NCI-H345 treated with DMSO at 0.1 percent for 48 hours (cell line): ENCODE data around the gene CDK7.
A peak's percentile ranks its signal among the peaks of the same experiment; 100 is the strongest.
"Not testable (repeated sequence)": the region's sequence is repeated elsewhere in the genome, so short reads cannot be mapped to it uniquely, and the experiment has no call there.

Source experiments
- DNase-seq: peaks from one replicate; lab custom pipeline; 2025; ENCODE audit not compliant: unreplicated experiment; lab: John Stamatoyannopoulos, UW

Gene CDK7

DNA sequence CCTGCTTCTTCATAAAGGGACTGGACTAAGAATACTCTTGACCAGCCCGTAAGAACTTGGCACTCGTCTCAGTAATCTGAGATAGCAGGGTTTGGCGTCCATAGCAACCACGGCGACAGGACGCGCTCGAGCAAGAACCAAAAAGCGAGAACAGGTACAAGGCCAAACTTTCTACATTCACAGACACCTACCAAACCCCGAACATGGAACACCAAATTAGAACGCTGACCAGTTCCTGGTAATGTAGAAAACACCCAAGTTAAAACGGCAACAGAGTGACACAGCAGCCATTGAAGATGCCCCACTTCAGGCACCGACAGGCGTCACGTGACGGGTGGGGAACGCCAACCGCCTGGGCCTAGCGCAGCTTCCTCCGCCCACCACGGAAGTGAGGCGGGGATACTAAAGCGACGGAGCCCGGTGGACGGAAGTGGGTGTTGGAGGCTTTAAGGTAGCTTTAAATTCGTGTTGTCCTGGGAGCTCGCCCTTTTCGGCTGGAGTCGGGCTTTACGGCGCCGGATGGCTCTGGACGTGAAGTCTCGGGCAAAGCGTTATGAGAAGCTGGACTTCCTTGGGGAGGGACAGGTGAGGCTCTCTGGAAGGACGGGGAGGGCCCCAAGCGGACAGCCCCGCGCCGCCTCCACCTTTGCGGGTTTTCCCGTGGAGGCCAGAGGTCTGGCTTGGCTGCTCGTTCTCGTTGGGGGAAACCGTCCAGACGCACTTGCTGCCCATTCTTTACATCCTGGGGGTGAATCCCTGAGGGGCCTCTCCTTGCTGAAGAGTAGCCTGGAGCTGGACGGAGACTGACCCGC, at the start of gene CDK7:
CDK7 (plus strand) TSS at position 430 of the 812 bp plus-strand sequence; CDS start at position 520, 90 bp downstream.
- peak; percentile 58 for DNase-seq

DNA sequence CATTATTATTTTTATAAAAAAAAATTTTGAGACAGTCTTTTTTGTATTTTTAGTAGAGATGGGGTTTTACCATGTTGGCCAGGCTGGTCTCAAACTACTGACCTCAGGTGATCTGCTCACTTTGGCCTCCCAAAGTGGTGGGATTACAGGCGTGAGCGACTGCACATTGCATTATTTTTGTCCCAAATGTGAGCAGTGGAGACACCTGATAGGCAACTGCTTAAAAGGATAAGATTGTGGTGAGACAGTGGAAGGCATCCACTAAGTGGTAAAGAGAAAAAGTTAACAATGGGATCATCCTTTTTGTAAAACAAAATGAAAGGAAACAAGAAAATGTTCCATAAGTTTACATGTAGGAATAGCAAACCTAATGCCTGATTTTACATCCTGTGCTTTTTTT, 47.3 kb upstream of the CDK7 start:
- DNase-seq: no peak

DNA sequence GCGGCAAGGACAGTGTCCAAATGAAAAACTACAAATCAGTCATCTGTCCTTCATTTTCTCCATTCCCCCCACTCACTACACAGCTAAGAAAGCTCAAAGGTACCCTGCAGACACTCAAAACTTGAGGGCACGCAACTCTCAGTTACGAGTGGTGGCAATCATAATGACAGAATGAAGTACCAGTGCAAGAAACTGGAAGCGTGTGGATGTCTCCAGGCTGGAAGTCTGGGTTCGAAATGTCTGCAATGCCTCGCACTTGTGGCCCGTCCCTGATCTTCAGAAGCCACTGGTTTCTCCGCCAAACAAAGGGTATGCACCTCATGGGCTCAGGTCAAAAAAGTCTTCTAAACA, 45.9 kb upstream of the CDK7 start:
- no peak for DNase-seq

DNA sequence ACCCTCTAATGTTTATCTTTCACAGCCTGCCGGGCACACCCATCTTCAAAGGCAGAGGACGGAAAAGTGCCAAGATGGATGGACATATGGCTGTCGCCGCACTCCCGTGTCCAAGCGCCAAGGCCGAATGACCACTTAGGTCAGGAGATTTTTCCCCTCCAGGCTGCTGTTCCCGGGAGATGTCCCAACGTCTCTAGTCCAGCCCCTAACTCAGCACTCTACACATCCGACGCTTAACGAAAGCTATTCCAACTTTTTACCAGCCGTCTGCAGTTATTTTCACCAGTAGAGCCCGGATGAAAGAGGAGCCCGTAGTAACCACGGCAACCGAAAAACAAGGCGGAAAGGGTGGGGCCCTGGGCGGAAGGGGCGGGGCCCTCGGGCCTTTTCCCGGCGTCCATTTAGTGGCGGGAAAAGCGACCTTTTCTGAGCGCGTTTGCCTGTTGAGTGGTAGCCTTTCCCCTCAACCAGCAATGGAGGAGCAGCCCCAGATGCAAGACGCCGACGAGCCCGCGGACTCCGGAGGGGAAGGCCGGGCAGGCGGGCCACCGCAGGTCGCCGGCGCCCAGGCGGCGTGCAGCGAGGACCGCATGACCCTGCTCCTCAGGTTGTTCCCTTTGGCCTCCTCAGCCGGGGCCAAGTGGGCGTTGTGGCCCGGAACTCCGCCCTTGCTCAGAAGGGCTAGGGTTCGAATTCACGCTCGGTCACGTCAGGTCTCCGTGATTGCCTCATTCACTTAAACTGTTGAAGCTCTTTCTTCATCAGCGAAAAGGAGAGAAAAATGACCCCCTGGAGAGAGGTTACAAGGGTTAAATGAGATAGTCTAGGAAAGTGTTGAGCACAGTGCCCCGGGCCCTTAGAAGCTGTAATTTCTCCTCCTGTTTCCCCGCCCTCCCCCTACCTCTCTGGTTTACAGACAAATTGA, 45.3 kb upstream of the CDK7 start, which contains the start of gene CENPH:
CENPH (plus strand) TSS at position 422 of the 925 bp plus-strand sequence; CDS start at position 474, 52 bp downstream.
- peak; percentile 72 for DNase-seq

DNA sequence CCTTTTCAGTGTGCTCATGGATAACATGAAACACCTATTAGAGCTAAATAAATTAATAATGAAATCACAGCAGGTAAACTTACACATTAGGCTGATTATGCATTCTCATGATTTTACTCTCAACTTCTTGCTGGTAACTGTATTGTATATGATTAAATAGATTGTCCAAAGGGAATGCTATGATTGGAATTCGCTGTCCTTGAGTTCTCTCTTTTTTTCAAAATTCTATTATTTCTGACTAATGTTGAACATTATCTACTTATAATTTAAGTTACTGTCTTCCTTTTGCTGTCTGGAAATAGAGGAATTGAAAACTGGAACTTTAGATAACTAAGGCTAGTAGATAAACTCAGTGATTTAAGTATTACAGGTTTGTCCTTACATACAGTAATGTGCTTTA, 32.2 kb upstream of the CDK7 start:
- no peak for DNase-seq

DNA sequence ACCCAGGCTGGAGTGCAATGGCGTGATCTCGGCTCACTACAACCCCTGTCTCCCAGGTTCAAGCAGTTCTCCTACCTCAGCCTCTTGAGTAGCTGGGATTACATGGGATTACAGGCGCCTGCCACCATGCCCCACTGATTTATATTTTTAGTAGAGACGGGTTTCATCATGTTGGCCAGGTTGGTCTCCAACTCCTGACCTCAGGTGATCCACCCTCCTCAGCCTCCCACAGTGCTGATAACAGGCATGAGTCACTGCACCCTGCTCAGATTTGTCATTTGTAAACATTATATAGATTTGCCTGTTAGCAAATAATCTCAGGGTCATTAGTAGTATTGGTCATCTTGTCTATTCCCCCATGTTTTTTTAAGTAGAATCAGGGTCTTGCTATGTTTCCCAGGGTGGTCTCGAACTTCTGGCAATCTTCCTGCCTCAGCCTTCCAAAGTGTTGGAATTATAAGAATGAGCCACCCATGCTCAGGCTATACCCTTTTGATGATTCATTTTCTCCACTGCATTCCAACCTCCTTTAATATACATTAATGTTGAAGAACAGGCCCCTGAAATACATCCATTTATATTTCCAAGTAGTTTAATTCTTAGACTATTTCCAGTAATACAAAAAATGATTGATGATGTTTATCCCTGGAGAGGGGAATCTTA, 28.0 kb upstream of the CDK7 start:
- no peak for DNase-seq

DNA sequence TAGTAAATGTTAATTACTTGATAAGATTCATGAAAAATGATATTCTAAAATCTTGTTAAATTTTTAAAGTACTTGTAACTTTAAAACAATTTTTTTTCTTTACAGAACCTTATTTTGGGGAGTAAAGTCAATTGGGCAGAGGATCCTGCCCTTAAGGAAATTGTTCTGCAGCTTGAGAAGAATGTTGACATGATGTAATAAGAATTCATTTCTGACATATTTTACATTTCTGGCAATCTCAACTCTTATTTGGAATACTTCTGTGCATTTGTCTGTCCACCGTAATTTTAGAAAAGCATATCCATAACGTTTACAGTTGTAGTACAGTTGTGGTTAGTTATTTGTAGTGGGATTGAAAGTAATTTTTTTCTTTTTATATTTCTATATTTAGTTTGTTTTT, 25.1 kb upstream of the CDK7 start:
- no peak for DNase-seq

DNA sequence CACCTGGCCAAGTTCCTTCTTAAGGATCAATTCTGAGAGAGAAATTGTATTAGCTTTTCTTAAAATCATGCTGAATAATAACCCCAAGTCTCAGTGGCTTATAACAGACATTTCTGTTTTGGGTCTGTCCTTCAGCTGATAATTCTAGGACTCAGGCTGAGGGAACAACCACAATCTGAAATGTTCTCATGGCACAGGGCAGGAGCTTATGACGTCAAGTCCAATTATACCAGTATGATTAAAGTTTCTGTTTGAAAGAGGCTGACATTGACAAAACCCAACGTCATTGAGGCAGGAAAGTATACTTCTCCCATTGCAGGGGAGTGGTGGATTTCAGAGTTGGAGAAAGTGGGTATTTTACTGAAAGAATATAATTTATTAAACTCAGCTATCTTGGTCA, 23.5 kb upstream of the CDK7 start:
- DNase-seq: no peak

DNA sequence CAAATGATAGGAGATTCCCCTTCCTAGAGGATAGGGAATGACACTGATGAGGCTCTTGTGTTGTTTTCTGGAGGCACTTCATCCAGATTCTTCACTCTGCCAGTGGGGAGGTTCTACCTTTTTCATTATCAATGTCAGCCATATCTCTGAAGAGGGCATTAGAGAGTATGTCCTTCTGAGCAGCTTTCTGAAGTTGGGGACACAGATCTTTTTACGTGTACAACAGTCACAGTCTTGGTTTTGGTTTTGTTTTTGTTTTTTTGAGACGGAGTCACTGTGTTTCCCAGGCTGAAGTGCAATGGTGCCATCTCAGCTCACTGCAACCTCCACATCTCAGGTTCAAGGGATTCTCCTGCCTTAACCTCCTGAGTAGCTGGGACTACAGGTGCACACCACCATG, 22.7 kb upstream of the CDK7 start:
- no peak for DNase-seq

DNA sequence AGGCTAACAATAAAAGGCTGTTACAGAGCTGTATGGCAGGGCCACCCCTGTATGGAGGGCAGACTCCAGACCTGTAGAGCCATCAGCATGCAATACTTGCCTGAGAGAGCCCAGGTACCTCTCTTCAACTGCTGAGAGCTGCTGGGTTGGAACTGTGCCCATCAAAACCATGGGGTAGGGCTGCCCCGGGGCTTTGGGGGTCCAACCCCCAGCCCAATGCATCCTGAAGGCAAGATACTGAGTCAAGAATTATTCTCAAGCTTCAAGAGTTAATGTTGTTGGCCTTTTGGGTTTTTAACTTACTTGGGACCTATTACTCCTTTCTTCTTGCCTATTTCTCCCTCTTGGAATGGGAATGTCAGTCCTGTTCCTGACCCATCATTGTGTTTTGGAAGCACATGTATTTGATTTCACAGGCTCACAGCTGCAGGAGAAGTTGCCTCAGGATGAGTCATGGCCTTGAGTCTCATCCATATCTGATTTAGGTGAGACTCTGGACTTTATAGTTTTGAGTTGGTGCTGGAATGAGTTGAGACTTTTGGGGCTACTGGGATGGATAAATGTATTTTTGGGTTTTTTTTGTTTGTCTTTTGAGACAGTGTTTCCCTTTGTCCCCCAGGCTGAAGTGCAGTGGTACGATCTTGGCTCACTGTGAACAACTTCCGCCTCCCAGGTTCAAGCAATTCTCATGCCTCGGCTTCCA, 21.0 kb upstream of the CDK7 start:
- DNase-seq: no peak

DNA sequence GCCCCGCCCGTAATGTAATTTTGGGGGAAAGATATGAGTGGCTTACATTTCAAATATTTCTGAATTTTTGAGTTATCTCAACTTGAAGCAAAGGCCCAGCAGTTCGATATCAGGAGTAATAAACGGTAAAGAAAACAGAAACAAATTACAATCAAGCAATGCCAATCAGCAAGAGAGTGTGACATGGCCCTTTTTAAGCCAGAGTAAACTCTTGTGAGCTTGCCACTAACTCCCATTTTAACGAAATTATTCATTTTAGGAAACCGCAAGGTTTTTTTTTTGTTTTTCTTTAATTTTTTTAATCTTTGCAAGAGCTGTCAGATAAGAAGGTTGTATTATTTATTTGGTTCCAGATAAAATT, 17.6 kb upstream of the CDK7 start:
- peak; percentile 7 for DNase-seq

DNA sequence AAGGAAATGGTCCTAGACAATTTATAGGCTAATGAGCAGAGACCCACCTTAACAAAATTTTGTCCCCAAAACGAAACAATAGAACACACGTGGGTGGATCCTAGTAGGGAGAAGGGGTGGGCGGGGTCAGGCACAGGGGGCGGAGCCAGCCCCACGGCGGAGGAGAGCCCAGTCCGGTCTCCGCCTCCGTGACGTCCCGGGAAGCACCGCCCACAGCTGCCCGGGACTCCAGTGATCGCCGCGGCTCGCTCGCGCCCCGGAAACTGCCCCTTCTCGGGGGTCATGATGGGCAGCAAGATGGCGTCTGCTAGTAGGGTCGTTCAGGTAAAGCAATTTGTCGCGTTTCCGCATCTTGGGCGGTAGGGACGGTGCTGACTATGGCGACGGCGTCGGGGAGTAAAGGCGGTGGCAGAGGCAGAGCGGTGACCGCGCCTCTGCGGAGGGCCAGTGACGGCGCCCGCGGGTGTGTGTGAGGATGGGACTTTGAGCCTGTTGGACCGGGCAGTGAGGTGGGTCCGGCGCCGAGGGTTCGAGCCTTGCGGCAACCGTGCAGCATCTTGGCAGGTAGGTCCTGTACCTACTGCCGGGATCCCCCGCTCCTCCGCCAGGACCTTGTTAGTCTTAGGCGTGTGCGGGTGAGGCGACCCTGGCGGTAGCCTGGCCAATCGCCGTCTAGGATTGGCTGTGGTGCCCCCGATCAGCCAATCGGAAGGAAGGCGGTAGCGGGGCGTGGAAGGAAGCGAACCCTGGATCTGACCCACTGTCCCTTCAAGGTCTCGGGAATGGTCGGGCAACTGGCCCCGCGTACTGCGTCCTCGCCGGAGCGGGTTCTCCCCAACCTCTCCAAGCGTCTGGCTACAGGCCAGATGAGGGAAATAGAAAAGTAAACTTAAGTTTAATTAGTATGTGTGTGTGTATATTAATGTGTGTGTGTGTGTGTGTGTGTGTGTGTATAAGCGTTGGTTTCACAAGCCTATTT, 16.8 kb upstream of the CDK7 start:
- DNase-seq: peak; percentile 77

DNA sequence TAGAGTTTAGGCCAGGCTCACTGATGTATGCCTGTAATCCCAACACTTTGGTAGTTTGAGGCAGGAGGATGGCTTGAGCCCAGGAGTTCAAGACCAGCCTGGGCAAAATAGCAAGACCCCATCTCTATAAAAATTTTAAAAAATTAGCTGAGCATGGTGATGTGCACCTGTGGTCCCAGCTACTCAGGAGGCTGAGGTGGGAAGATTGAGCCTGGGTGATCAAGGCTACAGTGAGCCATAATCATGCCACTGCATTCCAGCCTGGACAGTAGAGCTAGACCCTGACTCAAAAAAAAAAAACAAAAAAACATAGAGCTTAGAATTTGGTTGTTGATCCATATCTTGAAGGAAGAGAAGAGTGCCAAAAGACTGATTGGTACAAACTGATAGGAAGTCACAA, 14.7 kb upstream of the CDK7 start:
- no peak for DNase-seq

DNA sequence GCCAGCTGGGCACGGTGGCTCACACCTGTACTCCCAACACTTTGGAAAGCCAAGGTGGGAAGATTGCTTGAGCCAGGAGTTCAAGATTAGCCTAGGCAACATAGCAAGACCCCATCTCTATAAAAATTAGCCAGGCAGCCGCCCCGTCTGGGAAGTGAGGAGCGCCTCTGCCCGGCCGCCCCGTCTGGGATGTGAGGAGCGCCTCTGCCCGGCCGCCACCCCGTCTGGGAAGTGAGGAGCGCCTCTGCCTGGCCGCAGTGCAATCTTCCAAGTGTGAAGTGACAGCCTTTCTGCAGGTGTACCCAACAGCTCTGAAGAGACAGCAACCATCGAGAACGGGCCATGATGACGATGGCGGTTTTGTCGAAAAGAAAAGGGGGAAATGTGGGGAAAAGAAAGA, 14.3 kb upstream of the CDK7 start:
- not testable (repeated sequence) for DNase-seq

DNA sequence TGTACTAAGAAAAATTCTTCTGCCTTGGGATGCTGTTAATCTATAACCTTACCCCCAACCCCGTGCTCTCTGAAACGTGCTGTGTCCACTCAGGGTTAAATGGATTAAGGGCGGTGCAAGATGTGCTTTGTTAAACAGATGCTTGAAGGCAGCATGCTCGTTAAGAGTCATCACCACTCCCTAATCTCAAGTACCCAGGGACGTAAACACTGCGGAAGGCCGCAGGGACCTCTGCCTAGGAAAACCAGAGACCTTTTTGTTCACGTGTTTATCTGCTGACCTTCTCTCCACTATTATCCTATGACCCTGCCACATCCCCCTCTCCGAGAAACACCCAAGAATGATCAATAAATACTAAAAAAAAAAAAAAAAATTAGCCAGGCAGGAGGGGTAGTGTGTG, 13.9 kb upstream of the CDK7 start:
- not testable (repeated sequence) for DNase-seq

DNA sequence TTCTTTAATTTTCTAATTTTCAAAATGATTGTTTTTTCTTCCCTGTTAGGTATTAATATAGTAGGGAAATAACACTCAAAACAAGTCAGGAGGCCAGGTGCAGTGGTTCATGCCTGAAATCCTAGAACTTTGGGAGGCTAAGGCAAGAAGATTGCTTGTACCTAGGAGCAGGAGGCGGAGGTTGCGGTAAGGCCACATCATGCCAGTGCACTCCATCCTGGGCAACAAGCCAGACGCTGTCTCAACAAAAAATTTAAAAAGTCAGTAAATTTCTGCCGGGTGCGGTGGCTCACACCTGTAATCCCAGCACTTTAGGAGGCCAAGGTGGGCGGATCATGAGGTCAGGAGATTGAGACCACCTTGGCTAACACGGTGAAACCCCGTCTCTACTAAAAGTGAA, 10.2 kb upstream of the CDK7 start:
- DNase-seq: no peak

DNA sequence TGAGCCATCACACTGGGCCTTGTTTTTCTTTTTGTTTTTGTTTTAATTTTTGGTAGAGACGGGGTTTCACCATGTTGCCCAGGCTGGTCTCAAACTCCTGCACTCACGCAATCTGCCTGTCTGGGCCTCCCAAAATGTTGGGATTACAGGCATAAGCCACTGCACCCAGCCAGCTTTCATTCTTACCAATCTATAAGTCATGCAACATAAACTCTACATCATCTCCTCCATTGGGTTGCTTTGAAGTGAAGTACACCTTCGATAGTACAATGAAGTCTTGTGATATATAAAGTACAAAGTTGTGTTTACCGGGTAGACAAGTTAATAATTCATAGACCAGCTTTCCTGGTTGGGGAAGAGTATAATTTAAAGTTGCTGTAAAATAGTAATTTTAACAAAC, 8.8 kb upstream of the CDK7 start:
- no peak for DNase-seq

DNA sequence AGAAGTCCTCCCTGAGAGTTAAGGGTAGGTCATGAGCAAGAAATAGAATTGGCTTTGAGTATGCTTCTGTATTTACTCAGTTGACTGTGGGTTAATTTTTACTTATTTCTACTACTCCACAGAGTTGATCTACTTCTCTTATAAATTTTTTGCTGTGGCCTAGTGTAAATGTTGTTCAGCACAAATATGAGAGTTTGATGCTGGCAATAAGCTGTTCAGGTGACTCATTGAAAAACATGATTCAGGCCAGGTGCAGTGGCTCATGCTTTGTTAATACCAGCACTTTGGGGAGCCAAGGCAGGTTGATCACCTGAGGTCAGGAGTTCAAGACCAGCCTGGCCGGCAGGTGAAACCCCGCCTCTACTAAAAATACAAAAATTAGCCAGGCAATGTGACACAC, 4.5 kb upstream of the CDK7 start:
- no peak for DNase-seq

DNA sequence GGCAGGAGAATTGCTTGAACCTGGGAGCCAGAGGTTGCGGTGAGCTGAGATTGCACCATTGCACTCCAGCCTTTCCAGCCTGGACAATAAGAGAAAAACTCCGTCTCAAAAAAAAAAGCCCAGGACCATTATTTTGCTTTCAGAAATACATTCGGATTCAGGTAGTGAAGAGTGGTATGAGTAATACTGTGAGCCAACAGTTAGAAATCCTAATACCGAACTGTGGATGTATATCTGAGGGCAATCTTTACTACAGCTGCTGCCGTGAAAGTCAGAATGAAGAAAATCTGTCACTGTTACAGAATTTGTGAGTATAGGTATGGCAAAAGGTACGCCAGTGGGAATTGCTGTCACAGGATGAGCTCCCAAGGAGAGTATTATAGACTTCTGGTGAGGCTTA, 3.4 kb upstream of the CDK7 start:
- no peak for DNase-seq

DNA sequence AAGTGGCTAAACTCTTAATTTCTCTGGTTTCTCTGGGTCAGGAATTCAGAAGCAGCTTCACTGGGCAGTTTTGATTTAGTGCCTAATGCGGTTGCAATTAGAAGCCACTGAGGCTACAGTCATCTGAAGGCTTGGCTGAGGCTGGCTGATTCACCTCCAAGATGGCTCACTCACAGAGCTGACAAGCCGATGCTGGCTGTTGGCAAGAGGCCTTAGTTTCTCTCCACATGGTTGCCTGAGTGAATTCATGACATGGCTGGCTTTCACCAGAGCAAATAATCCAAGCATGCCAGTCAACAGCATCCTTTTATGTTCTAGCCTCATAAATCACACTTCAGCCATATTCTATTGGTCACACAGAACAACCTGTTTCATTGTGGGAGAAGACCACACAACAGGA, 2.8 kb upstream of the CDK7 start:
- no peak for DNase-seq
